Trophoblast cell (in vitro differentiated cells and primary cell): ENCODE data around the gene CLCN5.

Experiments used
- DNase-seq, 2 donors: peaks; one replicate each; pipeline ENCODE4 v3.0.0-alpha.2; 2016
- H2AFZ ChIP-seq: 2 replicates; pipeline ENCODE4 v1.6.1; 2013; ENCODE audit warnings: low read length, moderate library complexity, mild to moderate bottlenecking; ENCODE audit not compliant: insufficient read depth, poor library complexity
- H2AK5ac ChIP-seq: 2 replicates; pipeline ENCODE4 v1.6.1; 2013; ENCODE audit warnings: mild to moderate bottlenecking, low read length
- H2BK120ac ChIP-seq: 2 replicates; pipeline ENCODE4 v1.6.1; 2013; ENCODE audit warnings: low read length, mild to moderate bottlenecking, moderate library complexity; ENCODE audit not compliant: insufficient read depth, poor library complexity
- H2BK12ac ChIP-seq: 2 replicates; pipeline ENCODE4 v1.6.1; 2013; ENCODE audit warnings: mild to moderate bottlenecking, low read length, moderate library complexity
- H2BK5ac ChIP-seq: 2 replicates; pipeline ENCODE4 v1.6.1; 2013; ENCODE audit warnings: low read length, low read depth, moderate library complexity, mild to moderate bottlenecking; ENCODE audit not compliant: poor library complexity
- H3K14ac ChIP-seq: 2 replicates; pipeline ENCODE4 v1.6.1; 2013; ENCODE audit warnings: mild to moderate bottlenecking, low read length
- H3K18ac ChIP-seq: 2 replicates; pipeline ENCODE4 v1.6.1; 2013; ENCODE audit warnings: mild to moderate bottlenecking, low read length
- H3K23ac ChIP-seq: 2 replicates; pipeline ENCODE4 v1.6.1; 2013; ENCODE audit warnings: low read length
- H3K27ac ChIP-seq: 2 replicates; pipeline ENCODE4 v1.5.1; 2013; ENCODE audit warnings: low read depth, mild to moderate bottlenecking, inconsistent platforms, low read length, moderate library complexity
- H3K27me3 ChIP-seq: 2 replicates; pipeline ENCODE4 v1.6.1; 2013; ENCODE audit warnings: inconsistent platforms, mild to moderate bottlenecking, low read length, moderate library complexity; ENCODE audit not compliant: insufficient read depth
- H3K36me3 ChIP-seq, 2 experiments: 1 replicate in 1 of 2; 2 replicates in 1 of 2; pipeline ENCODE4 v1.6.1; 2013; ENCODE audit warnings: low read length in 2 of 2, mild to moderate bottlenecking in 2 of 2, moderate library complexity in 1 of 2; ENCODE audit not compliant: insufficient read depth in 2 of 2, control insufficient read depth in 1 of 2
- H3K4ac ChIP-seq: 2 replicates; pipeline ENCODE4 v1.6.1; 2013; ENCODE audit warnings: low read depth, mild to moderate bottlenecking, low read length, moderate library complexity
- H3K4me1 ChIP-seq, 2 experiments: 1 replicate in 1 of 2; 2 replicates in 1 of 2; pipeline ENCODE4 v1.6.1; 2013; ENCODE audit warnings: low read length in 2 of 2, mild to moderate bottlenecking in 2 of 2, moderate library complexity in 1 of 2; ENCODE audit not compliant: insufficient read depth in 2 of 2, control insufficient read depth in 1 of 2
- H3K4me2 ChIP-seq: 2 replicates; pipeline ENCODE4 v1.6.1; 2013; ENCODE audit warnings: inconsistent platforms, mild to moderate bottlenecking, low read length, moderate library complexity
- H3K4me3 ChIP-seq: 2 replicates; pipeline ENCODE4 v1.5.1; 2013; ENCODE audit warnings: mild to moderate bottlenecking, low read depth, low read length, inconsistent platforms
- H3K79me1 ChIP-seq: one replicate; pipeline ENCODE4 v1.6.1; 2013; ENCODE audit warnings: low read length
- H3K79me2 ChIP-seq: 2 replicates; pipeline ENCODE4 v1.6.1; 2013; ENCODE audit warnings: low read length, mild to moderate bottlenecking; ENCODE audit not compliant: control insufficient read depth, insufficient read depth, poor library complexity
- H3K9ac ChIP-seq: 2 replicates; pipeline ENCODE4 v1.6.1; 2013; ENCODE audit warnings: mild to moderate bottlenecking, low read length
- H3K9me3 ChIP-seq: 2 replicates; pipeline ENCODE4 v1.6.1; 2013; ENCODE audit warnings: low read depth, mild to moderate bottlenecking, control low read depth, inconsistent platforms, low read length; ENCODE audit not compliant: insufficient read depth
- H4K12ac ChIP-seq: 2 replicates; pipeline ENCODE4 v1.6.1; 2013; ENCODE audit warnings: low read depth, mild to moderate bottlenecking, low read length, moderate library complexity
- H4K8ac ChIP-seq: 2 replicates; pipeline ENCODE4 v1.6.1; 2013; ENCODE audit warnings: low read depth, mild to moderate bottlenecking, low read length, moderate library complexity
- H4K91ac ChIP-seq: one replicate; pipeline ENCODE4 v1.6.1; 2013; ENCODE audit warnings: low read depth, mild to moderate bottlenecking, low read length, moderate library complexity
- WGBS: extraction: QIAGEN DNeasy Blood & Tissue Kit; methylation state at CpG from one replicate; pipeline ENCODE4 v1.1.7; 2013; ENCODE audit warnings: missing lambda C conversion rate; ENCODE audit not compliant: insufficient read length, insufficient coverage; ENCODE audit errors: extremely low coverage; 5-methylcytosine and 5-hydroxymethylcytosine counted together

The CLCN5 gene

DNA sequence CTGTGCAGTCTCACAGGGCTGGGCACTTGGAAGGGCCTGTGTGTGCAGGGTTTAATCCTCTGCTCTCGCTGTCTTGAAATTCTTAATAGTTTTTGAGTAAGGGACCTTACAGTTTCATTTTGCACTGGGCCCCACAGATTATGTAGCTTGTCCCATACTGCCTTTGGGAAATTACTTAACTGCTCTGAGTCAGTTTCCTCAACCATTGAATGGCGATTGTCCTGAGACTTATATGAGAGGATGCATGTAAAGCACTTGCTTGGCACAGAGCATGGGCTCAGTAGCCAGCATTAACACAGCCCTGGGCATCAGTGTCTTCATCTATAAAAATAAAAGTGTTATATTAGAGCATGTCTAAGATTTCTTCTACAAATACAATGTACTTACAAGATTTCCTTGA, 55.8 kb downstream of the CLCN5 start:
- Histone ChIP-seq H2AFZ (no peak overlapping the region), H3K4ac (no peak overlapping the region), H3K9me3 (no peaks in the 10 kb centered on the region), H3K4me1 (no peaks in the 10 kb centered on the region), H4K12ac (no peak overlapping the region), H3K27ac (no peak overlapping the region), H3K14ac (no peak overlapping the region), H2BK12ac (no peak overlapping the region), H4K91ac (no peak overlapping the region), H2BK5ac (no peak overlapping the region), H2AK5ac (no peak overlapping the region), H3K79me2 (no peaks in the 10 kb centered on the region), H3K36me3 (no peaks in the 10 kb centered on the region), H3K18ac (no peak overlapping the region), H3K4me2 (no peak overlapping the region), H3K4me3 (no peak overlapping the region), H2BK120ac (no peak overlapping the region), H3K27me3 (no peaks in the 10 kb centered on the region), H3K9ac (no peak overlapping the region), H4K8ac (no peak overlapping the region), H3K23ac (no peak overlapping the region), H3K79me1 (no peaks in the 10 kb centered on the region)
- no peak for DNase-seq
- no CpG with 5 or more reads among the region's 2 CpGs for WGBS

DNA sequence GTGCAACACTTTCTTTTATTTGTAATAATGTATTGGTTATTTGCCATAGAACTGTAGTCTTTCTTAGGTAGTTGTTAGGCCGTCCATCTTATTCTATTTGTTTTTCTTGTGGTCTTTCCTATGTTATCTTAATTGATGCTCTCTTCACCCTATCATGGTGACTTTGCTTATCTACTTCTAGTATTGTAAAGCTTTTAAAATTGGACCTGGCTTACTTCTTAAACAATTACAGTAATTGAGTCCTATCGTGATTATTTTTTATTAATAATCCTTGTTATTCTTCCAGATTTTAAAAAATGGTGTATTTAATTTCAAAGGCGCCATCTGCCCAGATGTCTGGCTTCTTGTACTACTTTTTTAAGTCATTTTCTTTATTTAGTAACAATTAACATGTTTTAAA, 63.7 kb downstream of the CLCN5 start:
- Histone ChIP-seq H3K4me1 (no peaks in the 10 kb centered on the region), H3K23ac (no peak overlapping the region), H2AK5ac (no peak overlapping the region), H3K4me2 (no peak overlapping the region), H3K14ac (no peak overlapping the region), H4K91ac (no peak overlapping the region), H3K9me3 (no peaks in the 10 kb centered on the region), H3K9ac (no peak overlapping the region), H2AFZ (no peak overlapping the region), H4K8ac (no peak overlapping the region), H3K79me1 (no peaks in the 10 kb centered on the region), H3K4ac (no peak overlapping the region), H3K79me2 (no peaks in the 10 kb centered on the region), H3K27ac (no peak overlapping the region), H4K12ac (no peak overlapping the region), H2BK5ac (no peak overlapping the region), H3K36me3 (no peaks in the 10 kb centered on the region), H2BK12ac (no peak overlapping the region), H3K18ac (no peak overlapping the region), H3K4me3 (no peak overlapping the region), H3K27me3 (no peaks in the 10 kb centered on the region), H2BK120ac (no peak overlapping the region)
- WGBS = no CpG with 5 or more reads among the region's 3 CpGs
- DNase-seq = no peak

DNA sequence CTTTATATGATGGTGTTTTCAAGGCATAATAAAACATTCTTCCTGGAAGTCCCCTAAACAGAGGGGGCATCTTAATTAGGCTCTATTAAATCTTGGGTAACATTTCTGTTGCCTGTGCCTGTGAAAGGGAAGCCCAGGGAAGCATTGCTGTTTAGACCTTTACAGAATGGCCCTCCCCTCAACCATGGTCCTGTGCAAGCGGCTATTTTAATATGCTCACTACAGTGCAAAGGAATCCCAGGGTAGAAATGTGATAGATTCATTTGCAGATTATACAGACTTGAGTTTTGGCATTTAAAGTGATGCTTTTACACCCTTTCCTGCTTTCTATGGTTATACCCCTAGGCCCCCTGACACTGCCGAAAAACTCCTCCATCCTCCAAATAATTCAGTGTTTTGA, 65.3 kb downstream of the CLCN5 start:
- Histone ChIP-seq H3K36me3 (no peaks in the 10 kb centered on the region), H3K23ac (no peak overlapping the region), H3K9ac (no peak overlapping the region), H3K4me2 (no peak overlapping the region), H3K79me2 (no peaks in the 10 kb centered on the region), H2AFZ (no peak overlapping the region), H2BK5ac (no peak overlapping the region), H2AK5ac (no peak overlapping the region), H3K4me3 (no peak overlapping the region), H3K9me3 (no peaks in the 10 kb centered on the region), H2BK12ac (no peak overlapping the region), H3K14ac (no peak overlapping the region), H4K12ac (no peak overlapping the region), H4K91ac (no peak overlapping the region), H3K79me1 (no peaks in the 10 kb centered on the region), H3K27ac (no peak overlapping the region), H4K8ac (no peak overlapping the region), H3K27me3 (no peaks in the 10 kb centered on the region), H3K4me1 (no peaks in the 10 kb centered on the region), H3K4ac (no peak overlapping the region), H2BK120ac (no peak overlapping the region), H3K18ac (no peak overlapping the region)
- no peak for DNase-seq
- WGBS = no CpG with 5 or more reads among the region's 2 CpGs

DNA sequence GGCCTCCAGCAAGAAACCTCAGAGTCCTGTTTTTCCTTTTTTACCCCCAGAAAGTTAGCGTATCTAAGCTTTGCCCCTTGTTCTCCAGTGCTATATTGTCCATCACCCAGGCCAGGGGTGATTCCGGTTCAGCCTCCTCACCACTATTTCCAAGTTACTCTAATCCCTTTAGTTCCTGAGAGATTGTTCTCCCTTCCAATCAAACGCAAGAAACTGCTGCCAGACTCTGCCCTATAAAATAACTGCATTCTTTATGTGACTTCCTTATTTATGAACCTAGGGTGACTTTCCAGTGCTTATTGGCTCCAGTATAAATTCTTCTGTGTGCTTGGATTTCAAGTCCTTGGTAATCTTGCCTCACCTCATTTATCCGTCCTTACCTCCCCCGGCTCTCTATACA, 65.7 kb downstream of the CLCN5 start:
- Histone ChIP-seq H3K4ac (no peak overlapping the region), H3K79me1 (no peaks in the 10 kb centered on the region), H2AK5ac (no peak overlapping the region), H3K9me3 (no peaks in the 10 kb centered on the region), H2AFZ (no peak overlapping the region), H3K23ac (no peak overlapping the region), H3K27ac (no peak overlapping the region), H3K4me3 (no peak overlapping the region), H3K14ac (no peak overlapping the region), H4K12ac (no peak overlapping the region), H3K4me2 (no peak overlapping the region), H4K8ac (no peak overlapping the region), H3K9ac (no peak overlapping the region), H4K91ac (no peak overlapping the region), H3K27me3 (no peaks in the 10 kb centered on the region), H3K18ac (no peak overlapping the region), H3K36me3 (no peaks in the 10 kb centered on the region), H2BK5ac (no peak overlapping the region), H2BK12ac (no peak overlapping the region), H3K79me2 (no peaks in the 10 kb centered on the region), H3K4me1 (peaks cover 2 to 3% of the 10 kb centered on the region in 2 experiments), H2BK120ac (no peak overlapping the region)
- no CpG with 5 or more reads among the region's 5 CpGs for WGBS
- no peak for DNase-seq
